Ascending aorta (tissue), 2 donors: ENCODE data around the gene FBLIM1. TPM values are rescaled to one million over a fixed set of nuclear protein-coding genes. Genes with fewer than 3 reads are reported as not detected.
A peak's percentile ranks its signal among the peaks of the same experiment; 100 is the strongest.

Experiments used
- DNase-seq, 2 donors: peaks; one replicate each; pipeline ENCODE4 v3.0.0-alpha.2; 2019; ENCODE audit warnings: low spot score in 2 of 2
- H3K27ac ChIP-seq, 2 donors: fragments of 200-600 bp; sonication (generic); one replicate each; pipeline ENCODE4 v1.5.1; 2016 to 2017; ENCODE audit warnings: mild to moderate bottlenecking in 1 of 2
- H3K27me3 ChIP-seq: fragments of 200-600 bp; sonication (generic); one replicate; pipeline ENCODE4 v1.5.1; 2017
- H3K36me3 ChIP-seq, 2 donors: fragments of 200-600 bp; sonication (generic); one replicate each; pipeline ENCODE4 v1.5.1; 2016
- H3K4me1 ChIP-seq, 2 donors: fragments of 200-600 bp; sonication (generic); one replicate each; pipeline ENCODE4 v1.5.1; 2016 to 2017; ENCODE audit warnings: mild to moderate bottlenecking in 1 of 2
- H3K4me3 ChIP-seq, 2 donors: fragments of 200-600 bp; sonication (generic); one replicate each; pipeline ENCODE4 v1.5.1; 2016 to 2017; ENCODE audit warnings: mild to moderate bottlenecking in 1 of 2
- H3K9me3 ChIP-seq, 2 donors: fragments of 200-600 bp; sonication (generic); one replicate each; pipeline ENCODE4 v1.5.1; 2016
- CTCF ChIP-seq, 3 experiments: fragments of 200-600 bp in 2 of 3; fragments of 450-650 bp in 1 of 3; sonication (generic) in 2 of 3; IDR thresholded peaks; one replicate each; pipeline ENCODE4 v1.5.1; 2016 to 2019; ENCODE audit warnings: antibody characterized with exemption in 3 of 3, mild to moderate bottlenecking in 1 of 3, moderate library complexity in 1 of 3
- intact Hi-C: fragments of 100-400 bp; cut with DNase I; formaldehyde crosslinking; loops from one replicate; pipeline ENCODE4 v1.15.1; 2023
- total RNA-seq: library from RNA; depleted of rRNA; stranded (reverse); fragments of >200 nt; gene quantifications from one replicate; pipeline ENCODE4 v1.1.0, GENCODE V29; 2016

The FBLIM1 gene
- total RNA-seq, 1 donor from 2014 or later = 641 TPM

GRCh38 chr1:15738416-15739113 is 20.0 kb upstream of the FBLIM1 start:
- H3K27ac ChIP-seq = peak overlapping the region; percentile 26 to 42
- H3K36me3 ChIP-seq = peaks cover 10 to 25% of the 10 kb centered on the region in 2 donors
- TF ChIP-seq CTCF (IDR thresholded peaks at IDR 0.05) = no peak
- intact Hi-C loops = loop anchor here (5.0 kb wide), 1 partner anchor 56 kb away; the partner anchor contains the start of gene PLEKHM2
- no peaks in the 10 kb centered on the region for H3K27me3 ChIP-seq
- no peak for DNase-seq
- H3K4me3 ChIP-seq = no peak overlapping the region
- H3K4me1 ChIP-seq = peaks cover 18 to 40% of the 10 kb centered on the region in 2 donors
- H3K9me3 ChIP-seq = no peaks in the 10 kb centered on the region

- TF ChIP-seq CTCF (IDR thresholded peaks at IDR 0.05) = no peak
- intact Hi-C loops = loop anchor here (5.0 kb wide), 1 partner anchor 57 kb away; the partner anchor contains the start of gene PLEKHM2
- H3K4me3 ChIP-seq = no peak overlapping the region
- H3K4me1 ChIP-seq = peaks cover 18 to 40% of the 10 kb centered on the region in 2 donors
- no peak for DNase-seq
- H3K36me3 ChIP-seq = peaks cover 3 to 18% of the 10 kb centered on the region in 2 donors
- H3K27me3 ChIP-seq = no peaks in the 10 kb centered on the region
- no peaks in the 10 kb centered on the region for H3K9me3 ChIP-seq
- H3K27ac ChIP-seq = peak overlapping the region; percentile 19 to 26
These were observed 19.3 kb upstream of the FBLIM1 start for GRCh38 chr1:15739259-15739658.

- intact Hi-C loops = loop anchor here (5.0 kb wide), 1 partner anchor 57 kb away; the partner anchor contains the start of gene PLEKHM2
- TF ChIP-seq CTCF (IDR thresholded peaks at IDR 0.05) = peak in 2 of 3 experiments; percentile 12 to 20
- Histone ChIP-seq H3K27ac (peak overlapping the region; percentile 19 to 26), H3K36me3 (peaks cover 0 to 14% of the 10 kb centered on the region in 2 donors), H3K4me1 (peaks cover 18 to 40% of the 10 kb centered on the region in 2 donors), H3K27me3 (no peaks in the 10 kb centered on the region), H3K9me3 (no peaks in the 10 kb centered on the region), H3K4me3 (no peak overlapping the region)
- no peak for DNase-seq
These were observed 18.9 kb upstream of the FBLIM1 start for GRCh38 chr1:15739745-15740144.

GRCh38 chr1:15740924-15741850 is 17.4 kb upstream of the FBLIM1 start:
- Histone ChIP-seq H3K27ac (peak overlapping the region; percentile 41 to 55), H3K4me1 (peaks cover 11 to 33% of the 10 kb centered on the region in 2 donors), H3K27me3 (no peaks in the 10 kb centered on the region), H3K4me3 (no peak overlapping the region), H3K36me3 (peaks cover 0 to 10% of the 10 kb centered on the region in 2 donors), H3K9me3 (no peaks in the 10 kb centered on the region)
- intact Hi-C loops = no loop called here
- DNase-seq = peak in 1 of 2 donors; percentile 86
- TF ChIP-seq CTCF (IDR thresholded peaks at IDR 0.05) = peak; percentile 71 to 93 (median 85)

- no peak for TF ChIP-seq CTCF (IDR thresholded peaks at IDR 0.05)
- no peaks in the 10 kb centered on the region for H3K9me3 ChIP-seq
- DNase-seq = no peak
- H3K4me1 ChIP-seq = peaks cover 3 to 33% of the 10 kb centered on the region in 2 donors
- H3K4me3 ChIP-seq = no peak within 1 kb of the TSS
- H3K27me3 ChIP-seq = no peaks in the 10 kb centered on the region
- peaks cover 0 to 10% of the 10 kb centered on the region in 2 donors for H3K36me3 ChIP-seq
- intact Hi-C loops = no loop called here
- H3K27ac ChIP-seq = peak within 1 kb of the TSS; percentile 51 to 55
These were observed 16.2 kb upstream of the FBLIM1 start, which contains the start of gene TMEM82 for GRCh38 chr1:15742339-15742801. TSS of gene TMEM82 (plus strand) at chr1:15742499. CDS start at chr1:15742560, 61 bp downstream.
